Ovary (tissue), 9 donors: ENCODE data around the gene SLC5A6. TPM values are rescaled to one million over a fixed set of nuclear protein-coding genes. Genes with fewer than 3 reads are reported as not detected.
A peak's percentile ranks its signal among the peaks of the same experiment; 100 is the strongest.

Source experiments
- DNase-seq, 5 donors: peaks; one replicate each; pipeline ENCODE4 v3.0.0-alpha.2; 2019 to 2020
- H3K27ac ChIP-seq, 2 donors: fragments of 200-600 bp; one replicate each; pipeline versions ENCODE4 v1.5.1 to v1.8.0; 2019 to 2022
- H3K27me3 ChIP-seq: fragments of 200-600 bp; one replicate; pipeline ENCODE4 v1.8.0; 2022
- H3K36me3 ChIP-seq: fragments of 200-600 bp; sonication (generic); one replicate; pipeline ENCODE4 v1.5.1; 2019
- H3K4me1 ChIP-seq: one replicate; pipeline ENCODE4 v1.8.1; 2013; ENCODE audit warnings: mild to moderate bottlenecking, moderate library complexity; ENCODE audit not compliant: insufficient read depth
- H3K4me3 ChIP-seq: fragments of 200-600 bp; sonication (generic); one replicate; pipeline ENCODE4 v1.5.1; 2017
- H3K9me3 ChIP-seq, 2 donors: fragments of 200-600 bp in 1 of 2; sonication (generic) in 1 of 2; one replicate each; pipeline versions ENCODE4 v1.5.1 to v1.8.1; 2013 to 2019; ENCODE audit warnings: mild to moderate bottlenecking in 1 of 2, moderate library complexity in 1 of 2
- CTCF ChIP-seq, 3 donors: fragments of 450-650 bp in 2 of 3; fragments of 200-600 bp in 1 of 3; IDR thresholded peaks; one replicate each; pipeline versions ENCODE4 v1.5.1 to v1.8.0; 2016 to 2022; ENCODE audit warnings: antibody characterized with exemption in 3 of 3, mild to moderate bottlenecking in 1 of 3
- EP300 ChIP-seq: sonication (generic); formaldehyde crosslinking; IDR thresholded peaks from one replicate; pipeline ENCODE4 v1.6.1; 2017; ENCODE audit warnings: antibody characterized with exemption
- POLR2A ChIP-seq: fragments of 450-650 bp; IDR thresholded peaks from one replicate; pipeline ENCODE4 v1.6.1; 2017; ENCODE audit warnings: antibody characterized with exemption, mild to moderate bottlenecking, moderate library complexity
- WGBS, 3 donors: extraction: QIAGEN DNeasy Blood & Tissue Kit in 1 of 3; methylation state at CpG; one replicate each; pipeline versions ENCODE4 v1.1.5 to v1.1.7; 2013 to 2017; 5-methylcytosine and 5-hydroxymethylcytosine counted together
- intact Hi-C, 4 donors: fragments of 100-400 bp; cut with DNase I; formaldehyde crosslinking; loops; one replicate each; pipeline versions ENCODE4 v1.11.0 to v1.15.1; 2022 to 2023
- polyA plus RNA-seq, 2 donors: library from polyadenylated mRNA; stranded (reverse); fragments of 200-250 nt in 1 of 2; fragments of 350-450 nt in 1 of 2; fragmentation: Illumina TruSeq in 1 of 2; extraction: RNeasy Lipid Tissue Mini Kit (QIAGEN cat#74804) in 1 of 2; gene quantifications; one replicate each; pipeline ENCODE4 v1.2.3, GENCODE V29; 2013 to 2014
- total RNA-seq, 7 donors: library from RNA; depleted of rRNA in 2 of 7; stranded (reverse); fragments of >200 nt in 2 of 7; fragmentation: NEBNext Ultra II Directional in 3 of 7; extraction: Animal tissue kit (Norgen Biotek cat#: 25700) in 3 of 7; gene quantifications; one replicate each; pipeline versions ENCODE4 v1.1.0 to v1.2.4, GENCODE V29; 2016 to 2023
- donor health status: DM: no; HTN: no; CAD: no; lungs with moderate emphysema.
- donor health status: DM: no; HTN: no; CAD: no.
- donor health status: Bipolar disorder and iron deficiency.
- donor health status: DM: yes; HTN: yes; CAD: no.
- donor health status: DM: no; HTN: no; CAD: no.
- donor health status: DM: yes; HTN: yes; CAD: no.

The SLC5A6 gene
- total and polyA plus RNA-seq, 9 donors = 11.2 to 37.9 (median 19.2) TPM

- H3K4me3 ChIP-seq = no peak overlapping the region
- 26 to 35% (median 31%) methylated on average over 20 to 22 of the region's 22 CpGs for WGBS, 3 donors
- H3K4me1 ChIP-seq = peaks cover 5% of the 10 kb centered on the region
- no peaks in the 10 kb centered on the region for H3K36me3 ChIP-seq
- H3K27ac ChIP-seq = no peak overlapping the region
- no peaks in the 10 kb centered on the region for H3K27me3 ChIP-seq
- H3K9me3 ChIP-seq = no peaks in the 10 kb centered on the region
- TF ChIP-seq EP300 (no peak), CTCF (IDR thresholded peaks at IDR 0.05) (peak in 1 of 3 donors; percentile 24)
- intact Hi-C loops = no loop called here
- DNase-seq = peak in 1 of 5 donors; percentile 67
Observed at GRCh38 chr2:27249891-27250651, 38.0 kb upstream of the SLC5A6 start.

GRCh38 chr2:27249159-27249890 is 37.3 kb upstream of the SLC5A6 start:
- DNase-seq = no peak
- Histone ChIP-seq H3K4me1 (peaks cover 5% of the 10 kb centered on the region), H3K4me3 (no peak overlapping the region), H3K27ac (no peak overlapping the region), H3K9me3 (no peaks in the 10 kb centered on the region), H3K27me3 (no peaks in the 10 kb centered on the region), H3K36me3 (no peaks in the 10 kb centered on the region)
- intact Hi-C loops = no loop called here
- 18 to 26% (median 19%) methylated on average over 12 of the region's 12 CpGs for WGBS, 3 donors
- TF ChIP-seq POLR2A (no peak), CTCF (IDR thresholded peaks at IDR 0.05) (no peak), EP300 (no peak)

DNA sequence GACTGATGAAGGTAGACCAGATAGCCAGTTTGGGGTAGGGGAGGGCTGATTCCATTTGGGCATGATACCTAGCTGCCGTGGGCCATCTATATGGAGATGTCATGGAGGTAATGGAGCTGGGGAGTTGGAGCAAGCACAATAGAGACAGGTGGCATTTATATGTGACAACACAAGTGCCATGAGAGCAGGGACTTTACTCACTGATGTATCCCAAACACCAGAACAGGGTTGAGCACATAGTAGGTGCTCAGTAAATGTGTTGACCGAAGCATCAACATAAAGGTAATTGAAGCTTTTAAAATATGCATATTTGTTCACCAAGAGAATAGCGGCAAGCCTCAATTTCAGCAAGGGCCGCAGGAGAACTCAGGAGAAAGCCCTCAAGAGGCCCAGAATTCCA is 35.8 kb upstream of the SLC5A6 start:
- no peak overlapping the region for H3K4me3 ChIP-seq
- no peaks in the 10 kb centered on the region for H3K27me3 ChIP-seq
- peaks cover 5% of the 10 kb centered on the region for H3K4me1 ChIP-seq
- H3K27ac ChIP-seq = no peak overlapping the region
- TF ChIP-seq CTCF (IDR thresholded peaks at IDR 0.05) (no peak), POLR2A (no peak), EP300 (no peak)
- intact Hi-C loops = no loop called here
- no peaks in the 10 kb centered on the region for H3K9me3 ChIP-seq
- DNase-seq = no peak
- 77 to 93% (median 80%) methylated on average over 4 of the region's 4 CpGs for WGBS, 3 donors
- no peaks in the 10 kb centered on the region for H3K36me3 ChIP-seq

- H3K27ac ChIP-seq = no peak overlapping the region
- H3K4me3 ChIP-seq = no peak overlapping the region
- WGBS, 3 donors = 51 to 71% (median 58%) methylated on average over 4 of the region's 4 CpGs
- no peak for DNase-seq
- H3K9me3 ChIP-seq = no peaks in the 10 kb centered on the region
- TF ChIP-seq CTCF (IDR thresholded peaks at IDR 0.05) (no peak), POLR2A (no peak), EP300 (no peak)
- H3K36me3 ChIP-seq = no peaks in the 10 kb centered on the region
- H3K4me1 ChIP-seq = peaks cover 5% of the 10 kb centered on the region
- no peaks in the 10 kb centered on the region for H3K27me3 ChIP-seq
- intact Hi-C loops = no loop called here
Observed at GRCh38 chr2:27245626-27246025, 33.6 kb upstream of the SLC5A6 start.
